Epithelial cell of proximal tubule (primary cell): ENCODE measurements around the gene IL10RB. TPM values are rescaled to one million over a fixed set of nuclear protein-coding genes. Genes with fewer than 3 reads are reported as not detected.
"Not testable (repeated sequence)": the region's sequence is repeated elsewhere in the genome, so short reads cannot be mapped to it uniquely, and the experiment has no call there.

Experiments used
- DNase-seq: peaks from one replicate; pipeline ENCODE4 v3.0.0-alpha.2; 2011; ENCODE audit warnings: low read depth
- H3K4me3 ChIP-seq: 2 replicates; pipeline ENCODE4 v1.5.1; 2011; ENCODE audit warnings: low read depth, mild to moderate bottlenecking, low read length
- CTCF ChIP-seq: conservative IDR thresholded peaks from 2 replicates; pipeline ENCODE4 v1.5.1; 2012; ENCODE audit warnings: low read depth, mild to moderate bottlenecking, low read length
- total RNA-seq: library from RNA; depleted of rRNA; stranded (reverse); fragments of >200 nt; gene quantifications from 2 replicates; pipeline ENCODE4 v1.2.3, GENCODE V29; 2015

Gene IL10RB
- total RNA-seq, 1 donor from 2014 or later: 11.0 TPM

- DNase-seq: no peak
- TF ChIP-seq CTCF: no peak
- H3K4me3 ChIP-seq: no peak overlapping the region
Measured at GRCh38 chr21:33236766-33237165, 29.4 kb upstream of the IL10RB start.

GRCh38 chr21:33237486-33237885 lies 28.7 kb upstream of the IL10RB start:
- TF ChIP-seq CTCF: no peak
- no peak for DNase-seq
- no peak overlapping the region for H3K4me3 ChIP-seq

- TF ChIP-seq CTCF: no peak
- no peak for DNase-seq
- no peak overlapping the region for H3K4me3 ChIP-seq
Measured at GRCh38 chr21:33238146-33238545, 28.0 kb upstream of the IL10RB start.

GRCh38 chr21:33238565-33239255 lies 27.5 kb upstream of the IL10RB start:
- no peak for DNase-seq
- no peak overlapping the region for H3K4me3 ChIP-seq
- TF ChIP-seq CTCF: no peak

GRCh38 chr21:33239559-33240127 lies 26.5 kb upstream of the IL10RB start:
- H3K4me3 ChIP-seq, DNase-seq: not testable (repeated sequence)

- no peak overlapping the region for H3K4me3 ChIP-seq
Measured at GRCh38 chr21:33240404-33240803, 25.8 kb upstream of the IL10RB start.

GRCh38 chr21:33241846-33242245 lies 24.3 kb upstream of the IL10RB start:
- TF ChIP-seq CTCF: no peak
- DNase-seq: no peak
- H3K4me3 ChIP-seq: no peak overlapping the region

More at GRCh38 chr21:33240404-33240803, 25.8 kb upstream of the IL10RB start:
- no peak for TF ChIP-seq CTCF
- no peak for DNase-seq

GRCh38 chr21:33242846-33243245 lies 23.3 kb upstream of the IL10RB start:
- not testable (repeated sequence) for DNase-seq, H3K4me3 ChIP-seq
